Testis (tissue), 2 donors: ENCODE results near the gene CXADR.

Experiments
- POLR2A ChIP-seq: fragments of 450-650 bp; IDR thresholded peaks from one replicate; pipeline ENCODE4 v1.6.1; 2017; ENCODE audit warnings: antibody characterized with exemption, mild to moderate bottlenecking, moderate library complexity
- TF ChIP-seq, protein P1 (sequence below), 3 experiments: fragments of 450-650 bp in 2 of 3; fragments of 200-600 bp in 1 of 3; sonication (generic) in 1 of 3; IDR thresholded peaks; one replicate each; pipeline ENCODE4 v1.5.1; 2016 to 2019; ENCODE audit warnings: antibody characterized with exemption in 3 of 3, mild to moderate bottlenecking in 2 of 3, moderate library complexity in 1 of 3

GRCh38 chr21:17501107-17502006, 11.5 kb upstream of the CXADR start:
- TF ChIP-seq, protein P1, sequence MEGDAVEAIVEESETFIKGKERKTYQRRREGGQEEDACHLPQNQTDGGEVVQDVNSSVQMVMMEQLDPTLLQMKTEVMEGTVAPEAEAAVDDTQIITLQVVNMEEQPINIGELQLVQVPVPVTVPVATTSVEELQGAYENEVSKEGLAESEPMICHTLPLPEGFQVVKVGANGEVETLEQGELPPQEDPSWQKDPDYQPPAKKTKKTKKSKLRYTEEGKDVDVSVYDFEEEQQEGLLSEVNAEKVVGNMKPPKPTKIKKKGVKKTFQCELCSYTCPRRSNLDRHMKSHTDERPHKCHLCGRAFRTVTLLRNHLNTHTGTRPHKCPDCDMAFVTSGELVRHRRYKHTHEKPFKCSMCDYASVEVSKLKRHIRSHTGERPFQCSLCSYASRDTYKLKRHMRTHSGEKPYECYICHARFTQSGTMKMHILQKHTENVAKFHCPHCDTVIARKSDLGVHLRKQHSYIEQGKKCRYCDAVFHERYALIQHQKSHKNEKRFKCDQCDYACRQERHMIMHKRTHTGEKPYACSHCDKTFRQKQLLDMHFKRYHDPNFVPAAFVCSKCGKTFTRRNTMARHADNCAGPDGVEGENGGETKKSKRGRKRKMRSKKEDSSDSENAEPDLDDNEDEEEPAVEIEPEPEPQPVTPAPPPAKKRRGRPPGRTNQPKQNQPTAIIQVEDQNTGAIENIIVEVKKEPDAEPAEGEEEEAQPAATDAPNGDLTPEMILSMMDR (IDR thresholded peaks at IDR 0.05), result no peak
- TF ChIP-seq POLR2A, result no peak
